H9 (cell line): ENCODE results near the gene TFF1. TPM values are rescaled to one million over a fixed set of nuclear protein-coding genes. Genes with fewer than 3 reads are reported as not detected.

ENCODE experiments used
- DNase-seq: peaks from one replicate; pipeline ENCODE4 v3.0.0-alpha.2; 2017
- H2AFZ ChIP-seq: one replicate; pipeline ENCODE4 v1.6.1; 2013; ENCODE audit warnings: mild to moderate bottlenecking, low read length, control low read depth, moderate library complexity
- H2AK5ac ChIP-seq: 2 replicates; pipeline ENCODE4 v1.6.1; 2013; ENCODE audit warnings: low read length, control low read depth, mixed read lengths; ENCODE audit not compliant: insufficient read length
- H2BK120ac ChIP-seq: one replicate; pipeline ENCODE4 v1.6.1; 2013; ENCODE audit warnings: low read depth, mild to moderate bottlenecking, low read length, control low read depth, inconsistent platforms; ENCODE audit not compliant: poor library complexity, severe bottlenecking
- H2BK12ac ChIP-seq: 2 replicates; pipeline ENCODE4 v1.6.1; 2013; ENCODE audit warnings: low read length, control low read depth, mixed read lengths, low read depth; ENCODE audit not compliant: insufficient read length
- H2BK15ac ChIP-seq: 2 replicates; pipeline ENCODE4 v1.6.1; 2013; ENCODE audit warnings: low read depth, low read length, control low read depth
- H2BK20ac ChIP-seq: one replicate; pipeline ENCODE4 v1.6.1; 2013; ENCODE audit warnings: low read depth, mild to moderate bottlenecking, low read length, control low read depth, inconsistent platforms; ENCODE audit not compliant: poor library complexity, severe bottlenecking
- H2BK5ac ChIP-seq: 2 replicates; pipeline ENCODE4 v1.6.1; 2013; ENCODE audit warnings: low read length, control low read depth, mixed read lengths; ENCODE audit not compliant: insufficient read length
- H3K14ac ChIP-seq: 2 replicates; pipeline ENCODE4 v1.6.1; 2013; ENCODE audit warnings: low read length, control low read depth; ENCODE audit not compliant: insufficient read depth
- H3K18ac ChIP-seq: 2 replicates; pipeline ENCODE4 v1.6.1; 2013; ENCODE audit warnings: low read depth, mild to moderate bottlenecking, mixed read lengths, low read length, control low read depth; ENCODE audit not compliant: insufficient read length
- H3K23ac ChIP-seq: 2 replicates; pipeline ENCODE4 v1.6.1; 2013; ENCODE audit warnings: low read length, control low read depth, mixed read lengths, low read depth; ENCODE audit not compliant: insufficient read length
- H3K23me2 ChIP-seq: 2 replicates; pipeline ENCODE4 v1.6.1; 2013; ENCODE audit warnings: low read depth, mild to moderate bottlenecking, mixed read lengths, low read length, control low read depth; ENCODE audit not compliant: insufficient read length, poor library complexity, severe bottlenecking
- H3K27ac ChIP-seq: 2 replicates; pipeline ENCODE4 v1.5.1; 2013; ENCODE audit warnings: low read length, control low read depth, mixed read lengths, low read depth; ENCODE audit not compliant: insufficient read length
- H3K27me3 ChIP-seq: 2 replicates; pipeline ENCODE4 v1.6.1; 2013; ENCODE audit warnings: low read length, control low read depth, inconsistent platforms; ENCODE audit not compliant: insufficient read depth
- H3K4ac ChIP-seq: 2 replicates; pipeline ENCODE4 v1.6.1; 2013; ENCODE audit warnings: low read depth, mild to moderate bottlenecking, control low read depth, inconsistent platforms, low read length, moderate library complexity
- H3K4me1 ChIP-seq: 2 replicates; pipeline ENCODE4 v1.6.1; 2013; ENCODE audit warnings: low read length, control low read depth, inconsistent platforms; ENCODE audit not compliant: insufficient read depth
- H3K4me2 ChIP-seq: 2 replicates; pipeline ENCODE4 v1.6.1; 2013; ENCODE audit warnings: low read length, control low read depth, mixed read lengths; ENCODE audit not compliant: insufficient read length, insufficient read depth
- H3K56ac ChIP-seq: 2 replicates; pipeline ENCODE4 v1.6.1; 2013; ENCODE audit warnings: low read depth, mild to moderate bottlenecking, mixed read lengths, low read length, control low read depth; ENCODE audit not compliant: insufficient read length
- H3K79me1 ChIP-seq: 2 replicates; pipeline ENCODE4 v1.6.1; 2013; ENCODE audit warnings: low read depth, mild to moderate bottlenecking, moderate library complexity, low read length, control low read depth, inconsistent platforms; ENCODE audit not compliant: insufficient read depth, poor library complexity, severe bottlenecking
- H3K79me2 ChIP-seq: 2 replicates; pipeline ENCODE4 v1.6.1; 2013; ENCODE audit warnings: low read length, control low read depth, inconsistent platforms; ENCODE audit not compliant: insufficient read depth
- H3K9ac ChIP-seq: 2 replicates; pipeline ENCODE4 v1.6.1; 2013; ENCODE audit warnings: low read length, control low read depth, mixed read lengths; ENCODE audit not compliant: insufficient read length; ENCODE audit errors: extremely low read depth
- H3K9me3 ChIP-seq: one replicate; pipeline ENCODE4 v1.6.1; 2013; ENCODE audit warnings: low read depth, low read length, inconsistent platforms; ENCODE audit not compliant: control insufficient read depth
- H3T11ph ChIP-seq: one replicate; pipeline ENCODE4 v1.6.1; 2013; ENCODE audit warnings: mild to moderate bottlenecking, low read length, control low read depth, inconsistent platforms
- H4K20me1 ChIP-seq: one replicate; pipeline ENCODE4 v1.6.1; 2013; ENCODE audit not compliant: control insufficient read depth, insufficient read length, insufficient read depth
- H4K5ac ChIP-seq: 2 replicates; pipeline ENCODE4 v1.6.1; 2013; ENCODE audit warnings: low read depth, mild to moderate bottlenecking, mixed read lengths, low read length, control low read depth; ENCODE audit not compliant: insufficient read length
- H4K8ac ChIP-seq: replicated peaks from 2 replicates; pipeline ENCODE4 v1.6.1; 2013; ENCODE audit warnings: low read length, control low read depth, mixed read lengths, low read depth; ENCODE audit not compliant: insufficient read length
- H4K91ac ChIP-seq: 2 replicates; pipeline ENCODE4 v1.6.1; 2013; ENCODE audit warnings: low read depth, mild to moderate bottlenecking, moderate library complexity, mixed read lengths, low read length, control low read depth; ENCODE audit not compliant: insufficient read length
- H3K27ac Mint-ChIP-seq, 3 experiments: 2 replicates in 2 of 3; 3 replicates in 1 of 3; pipeline ENCODE4 v1.8.0; 2020 to 2021; ENCODE audit warnings: mixed read lengths in 3 of 3, mild to moderate bottlenecking in 1 of 3, moderate library complexity in 1 of 3
- H3K27me3 Mint-ChIP-seq: 2 replicates; pipeline ENCODE4 v1.8.0; 2021; ENCODE audit warnings: low read depth, mild to moderate bottlenecking, moderate library complexity, mixed read lengths
- H3K36me3 Mint-ChIP-seq, 3 experiments: 2 replicates in 2 of 3; 3 replicates in 1 of 3; pipeline ENCODE4 v1.8.0; 2020 to 2021; ENCODE audit warnings: low read depth in 3 of 3, mixed read lengths in 3 of 3; ENCODE audit not compliant: insufficient read depth in 1 of 3
- H3K4me1 Mint-ChIP-seq, 2 experiments: 2 replicates each; pipeline ENCODE4 v1.8.0; 2020; ENCODE audit warnings: mixed read lengths in 2 of 2
- H3K4me3 Mint-ChIP-seq, 2 experiments: 2 replicates in 1 of 2; 3 replicates in 1 of 2; pipeline ENCODE4 v1.8.0; 2020 to 2021; ENCODE audit warnings: mild to moderate bottlenecking in 2 of 2, mixed read lengths in 2 of 2, moderate library complexity in 1 of 2
- H3K9me3 Mint-ChIP-seq, 2 experiments: 2 replicates in 1 of 2; 3 replicates in 1 of 2; pipeline ENCODE4 v1.8.0; 2020; ENCODE audit warnings: mild to moderate bottlenecking in 2 of 2, mixed read lengths in 2 of 2, moderate library complexity in 1 of 2
- CTCF ChIP-seq: fragments of 200-600 bp; sonication (generic); conservative IDR thresholded peaks from 3 replicates; pipeline ENCODE4 v1.8.0; 2021; ENCODE audit warnings: antibody characterized with exemption, mild to moderate bottlenecking
- WGBS: extraction: QIAGEN DNeasy Blood & Tissue Kit; methylation state at CpG from one replicate; pipeline ENCODE4 v1.1.7; 2013; ENCODE audit warnings: missing lambda C conversion rate, low lambda C conversion rate, mixed read lengths; ENCODE audit not compliant: insufficient read length; ENCODE audit errors: extremely low coverage; 5-methylcytosine and 5-hydroxymethylcytosine counted together
- total RNA-seq: library from RNA; stranded (reverse); gene quantifications from 2 replicates; pipeline ENCODE4 v1.2.1, GENCODE V29; 2021

The TFF1 gene
- total RNA-seq, 1 experiment from 2014 or later = not detected

GRCh38 chr21:42324896-42325295 is 41.4 kb downstream of the TFF1 start:
- Histone ChIP-seq H4K20me1 (no peaks in the 10 kb centered on the region), H3K27ac (no peak overlapping the region), H2AK5ac (no peak overlapping the region), H2AFZ (no peak overlapping the region), H3K27me3 (no peaks in the 10 kb centered on the region), H3K23me2 (no peaks in the 10 kb centered on the region), H3K79me1 (no peaks in the 10 kb centered on the region), H3K23ac (no peak overlapping the region), H2BK12ac (no peak overlapping the region), H2BK120ac (no peak overlapping the region), H4K91ac (no peak overlapping the region), H4K8ac (no peak overlapping the region), H3K4me2 (no peak overlapping the region), H3K4ac (no peak overlapping the region), H2BK20ac (no peak overlapping the region), H2BK15ac (no peak overlapping the region), H3K4me1 (no peaks in the 10 kb centered on the region), H4K5ac (no peak overlapping the region), H3T11ph (no peak overlapping the region), H3K9ac (no peak overlapping the region), H3K9me3 (peaks cover 4% of the 10 kb centered on the region), H3K79me2 (no peaks in the 10 kb centered on the region), H2BK5ac (no peak overlapping the region), H3K18ac (no peak overlapping the region), H3K56ac (no peak overlapping the region), H3K14ac (no peak overlapping the region)
- no peak for DNase-seq
- peaks cover 2% of the 10 kb centered on the region in 2 experiments; a peak in 1 of 4 replicates for H3K4me1 Mint-ChIP-seq
- no peak overlapping the region for H3K27ac Mint-ChIP-seq
- TF ChIP-seq CTCF = no peak
- no CpG with 5 or more reads among the region's 6 CpGs for WGBS
- H3K9me3 Mint-ChIP-seq = peaks cover 7 to 21% of the 10 kb centered on the region in 2 experiments
- no peak overlapping the region for H3K4me3 Mint-ChIP-seq
- peaks cover 9% of the 10 kb centered on the region; the same call in 1 of the 2 replicates for H3K27me3 Mint-ChIP-seq
- peaks cover 8 to 13% (median 8%) of the 10 kb centered on the region in 3 experiments for H3K36me3 Mint-ChIP-seq
